Measurements from ENCODE around the gene SUSD4.

The SUSD4 gene

DNA sequence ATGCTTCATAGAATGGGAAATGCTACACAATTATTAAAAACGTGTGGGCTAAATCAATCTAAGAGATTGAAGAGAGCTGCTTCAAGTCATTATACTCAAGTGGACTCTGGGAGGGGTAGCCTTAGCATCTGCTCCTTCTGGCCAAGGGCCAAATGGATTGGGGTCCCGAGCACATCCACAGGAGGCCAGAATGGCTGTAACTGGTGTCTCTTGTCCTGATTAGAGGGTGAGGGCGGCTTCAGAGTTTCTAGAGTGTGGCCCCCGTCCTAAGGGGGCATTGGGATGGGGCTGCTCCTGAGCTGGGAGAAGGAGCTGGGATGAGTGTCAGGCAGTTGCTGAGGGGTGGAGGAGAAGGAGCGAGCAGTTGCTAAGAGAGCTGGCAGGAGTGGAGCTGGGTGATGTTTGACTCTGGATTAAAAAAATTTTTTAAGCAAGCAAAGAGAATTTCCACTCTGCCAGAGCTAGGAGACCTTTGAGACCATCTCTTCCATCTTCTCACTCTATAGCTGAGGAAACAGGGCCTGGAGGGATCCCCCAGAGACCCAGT, 149.6 kb downstream of the SUSD4 start:
- DNase-seq (ENCODE audit: low read depth, low spot score), result no peak

DNA sequence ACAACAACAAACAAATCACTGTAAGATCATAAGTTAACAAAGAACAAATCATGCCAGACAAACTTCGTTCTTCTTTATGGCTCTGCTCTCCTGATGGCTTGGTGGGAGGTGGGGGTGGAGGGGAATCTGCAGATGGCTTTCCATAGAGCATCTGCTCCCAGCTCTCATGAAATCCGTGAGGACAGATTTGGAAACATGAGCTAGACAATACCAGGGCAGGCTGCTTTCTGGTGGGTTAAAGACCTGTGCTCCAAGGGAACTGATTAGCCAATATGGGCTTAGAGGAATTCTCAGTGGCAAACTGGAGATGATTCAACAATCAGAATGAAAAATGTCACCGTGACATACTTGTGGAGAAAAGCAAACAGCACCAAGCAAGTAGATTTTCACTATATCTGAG, 151.5 kb downstream of the SUSD4 start:
- DNase-seq (ENCODE audit: low read depth, low spot score), result no peak

DNA sequence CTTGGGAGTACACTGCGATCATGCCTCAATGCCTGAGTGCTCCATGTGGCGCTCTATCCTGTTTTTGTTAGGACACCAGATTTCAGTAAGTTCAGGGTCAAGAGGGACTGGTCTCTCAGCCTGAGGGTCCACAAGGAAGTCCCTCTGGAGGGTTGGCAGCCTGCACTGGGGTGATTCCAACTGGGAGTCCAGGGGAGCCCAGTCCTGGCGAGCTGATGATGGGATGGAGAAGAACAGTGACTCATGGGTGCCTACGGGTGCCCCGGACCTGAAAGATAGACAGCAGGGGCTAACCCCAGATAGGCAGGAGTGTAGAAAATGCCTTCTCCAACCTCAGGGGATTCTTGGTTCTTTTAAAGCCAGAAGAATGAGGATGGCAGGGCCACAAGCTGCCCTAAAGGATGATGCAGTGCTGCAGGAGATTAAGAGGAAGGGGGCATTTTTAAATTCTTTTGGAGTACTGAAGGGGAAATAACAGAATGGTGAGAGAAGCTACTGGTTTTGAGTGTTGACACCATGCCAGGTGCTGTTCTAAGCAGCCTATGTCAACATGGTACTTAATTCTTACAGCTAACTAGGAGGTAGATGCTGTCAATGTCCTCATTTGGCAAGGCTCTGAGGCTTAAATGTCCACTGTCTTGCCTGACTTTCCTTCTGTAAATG, 152.5 kb downstream of the SUSD4 start:
- DNase-seq (ENCODE audit: low read depth, low spot score), result no peak

DNA sequence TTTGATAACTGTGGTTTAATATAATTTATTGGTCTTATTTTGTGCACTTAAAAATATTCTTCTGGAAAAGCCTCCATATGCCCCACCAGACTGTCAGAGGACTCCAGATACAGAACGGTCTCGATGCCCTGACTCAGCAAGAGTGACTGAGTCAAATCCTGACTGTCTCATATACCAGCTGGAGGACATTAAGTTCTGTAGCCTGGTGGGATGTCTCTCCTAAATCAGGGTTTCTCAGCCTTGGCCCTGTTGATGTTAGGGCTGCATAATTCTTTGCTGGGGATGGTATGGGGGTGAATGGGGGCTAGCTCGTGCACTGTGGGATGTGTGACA, 153.2 kb downstream of the SUSD4 start:
- DNase-seq (ENCODE audit: low read depth, low spot score), result no peak

DNA sequence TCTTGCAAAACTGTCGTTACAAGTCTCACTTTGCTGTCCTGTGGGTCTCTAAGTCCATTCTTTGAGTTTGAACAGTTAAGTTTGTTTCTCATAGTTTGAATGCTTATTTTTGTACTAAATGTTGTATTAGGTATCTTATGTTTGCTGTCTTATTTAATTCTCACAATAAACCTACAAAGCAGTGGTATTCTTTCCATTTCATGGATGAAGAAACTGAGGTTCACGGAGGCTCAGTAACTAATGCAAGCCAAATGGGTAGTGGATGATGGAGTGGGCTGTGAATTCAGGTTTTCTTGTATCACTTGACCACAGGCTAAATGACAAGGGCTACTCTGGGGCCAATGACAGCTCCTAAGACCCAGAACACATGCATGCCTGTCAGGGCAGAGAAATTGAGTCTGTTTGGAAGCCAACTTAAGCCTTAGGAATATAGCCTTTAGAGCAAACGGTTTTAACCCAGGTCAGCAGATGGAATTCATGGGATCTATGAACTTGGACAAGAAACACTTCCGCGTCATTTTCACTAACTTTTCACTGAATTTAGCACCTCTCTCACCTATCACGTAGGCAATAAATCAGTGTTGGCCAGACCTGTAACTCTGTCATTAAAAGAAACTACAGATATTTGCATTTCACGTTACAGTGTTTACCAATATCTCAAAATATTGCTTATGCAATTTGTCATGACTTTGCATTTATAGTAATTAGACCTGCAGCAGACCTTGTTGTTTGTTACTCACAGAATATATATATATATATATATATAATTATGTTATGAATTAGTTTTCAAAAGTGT, 153.8 kb downstream of the SUSD4 start:
- DNase-seq (ENCODE audit: low read depth, low spot score), result no peak

DNA sequence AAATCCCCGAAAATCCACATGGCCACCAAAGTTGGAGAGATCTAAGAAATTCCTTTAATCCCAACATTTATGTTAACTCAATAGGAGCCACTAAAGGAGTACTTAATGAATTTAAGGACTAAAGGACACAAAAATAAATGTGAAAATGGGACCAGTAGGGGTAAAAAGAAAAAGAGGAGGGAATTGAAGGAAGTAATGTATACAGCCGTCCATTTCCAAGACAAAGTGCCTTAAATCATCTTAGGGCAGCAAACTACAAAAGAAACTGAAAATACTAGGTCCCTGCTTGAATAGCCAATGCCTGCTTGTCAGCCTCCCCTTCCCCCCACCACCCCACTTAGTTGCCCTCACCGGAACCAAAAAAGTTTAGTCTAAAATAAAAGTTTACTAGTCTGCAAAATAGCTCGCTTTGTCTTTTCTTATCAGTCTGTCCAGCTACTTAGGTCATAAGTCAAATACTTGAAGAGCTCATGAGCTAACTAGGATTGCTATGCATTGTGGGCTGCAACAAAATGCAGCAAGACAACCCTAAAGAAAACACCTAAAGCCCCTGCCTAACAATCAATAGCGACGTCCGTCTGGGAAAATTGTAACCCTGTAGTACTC, 154.6 kb downstream of the SUSD4 start:
- DNase-seq (ENCODE audit: low read depth, low spot score), result no peak

DNA sequence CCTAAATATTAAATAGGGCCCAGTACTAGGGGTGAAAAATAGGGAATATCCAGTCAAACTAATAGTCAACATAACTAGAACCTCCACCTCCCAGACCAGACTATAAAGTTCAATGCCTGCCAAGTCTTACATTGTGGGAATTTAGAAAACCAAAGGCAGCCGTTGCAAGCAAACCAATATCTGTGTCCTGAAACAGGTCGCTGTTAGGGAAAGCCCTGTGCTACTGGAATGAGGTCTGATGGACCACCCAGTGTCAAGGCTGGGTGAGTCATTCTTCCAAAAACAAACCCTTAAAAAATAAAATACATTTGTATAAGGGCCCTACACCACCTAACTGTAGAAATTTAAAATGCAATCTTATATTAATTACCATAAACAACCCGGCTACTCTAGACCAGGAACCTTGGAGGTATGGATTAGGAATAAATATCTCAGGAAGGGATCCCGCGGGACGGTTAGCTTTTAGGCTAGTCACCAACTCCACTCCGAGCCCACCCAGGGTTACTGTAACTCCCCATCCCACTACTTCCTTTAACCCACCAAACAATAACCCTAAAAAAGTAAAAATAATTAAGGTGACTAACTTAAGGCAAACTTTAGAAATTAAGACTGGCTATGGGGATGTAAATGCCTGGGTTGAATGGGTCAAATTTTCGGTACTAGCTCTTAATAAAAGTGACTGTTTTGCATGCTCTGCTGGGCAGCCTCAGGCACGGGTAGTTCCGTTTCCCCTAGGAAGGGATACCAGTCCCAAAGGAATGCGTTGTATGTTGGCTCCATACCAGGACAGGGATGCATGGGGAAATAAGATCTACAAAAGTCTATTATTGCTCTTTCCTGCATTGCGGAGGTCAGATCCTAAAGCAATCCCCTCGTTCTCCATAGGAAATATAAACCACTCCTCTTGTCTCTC, 155.6 kb downstream of the SUSD4 start:
- no peak for DNase-seq (ENCODE audit: low read depth, low spot score)

- DNase-seq (ENCODE audit: low read depth, low spot score), result no peak
These were observed 156.5 kb downstream of the SUSD4 start for GRCh38 chr1:223207293-223208066.

- no peak for DNase-seq (ENCODE audit: low read depth, low spot score)
These were observed 159.6 kb downstream of the SUSD4 start for GRCh38 chr1:223204424-223204823.

- no peak for DNase-seq (ENCODE audit: low read depth, low spot score)
These were observed 160.3 kb downstream of the SUSD4 start for GRCh38 chr1:223203694-223204093.

DNA sequence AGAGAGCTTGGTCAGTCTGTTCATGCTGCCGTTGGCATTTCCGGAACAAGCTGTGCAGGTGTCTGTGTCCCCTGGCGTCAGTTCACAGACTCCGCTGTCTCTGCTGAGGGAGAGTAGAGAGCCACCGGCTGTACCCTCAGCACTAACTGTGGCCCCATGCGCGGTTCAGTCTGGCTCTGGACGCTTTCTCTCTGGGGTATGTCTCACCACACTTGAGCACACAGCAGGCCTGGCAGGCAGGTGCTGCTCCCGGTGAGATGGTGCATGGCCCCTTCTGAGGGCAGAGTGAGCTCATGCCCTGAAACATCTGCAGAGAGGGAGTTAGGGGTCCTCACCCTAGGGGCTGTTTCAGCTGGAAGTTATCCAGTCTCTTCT, 161.0 kb downstream of the SUSD4 start:
- DNase-seq (ENCODE audit: low read depth, low spot score), result no peak

GRCh38 chr1:223202376-223203033, 161.5 kb downstream of the SUSD4 start:
- DNase-seq (ENCODE audit: low read depth, low spot score), result no peak

DNA sequence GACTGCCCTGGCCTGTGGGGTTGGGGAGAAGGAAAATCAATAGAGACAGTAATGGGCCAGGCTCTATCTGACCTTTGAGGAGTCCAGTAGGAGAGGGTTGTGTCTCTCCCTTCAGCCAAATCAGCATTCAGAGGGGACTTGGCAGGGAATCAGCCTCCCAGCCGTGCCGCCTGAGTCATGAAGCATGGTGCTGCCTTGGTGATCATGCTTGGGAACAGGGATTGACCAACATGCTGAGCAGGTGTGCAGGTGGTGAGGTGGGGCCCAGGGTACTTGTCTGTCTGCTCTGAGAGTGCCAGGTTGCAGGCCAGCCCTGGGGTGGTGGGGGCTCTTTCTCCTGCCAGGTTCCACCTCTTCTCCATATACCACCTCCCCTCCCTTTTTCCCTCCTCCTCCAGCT, 162.0 kb downstream of the SUSD4 start:
- no peak for DNase-seq (ENCODE audit: low read depth, low spot score)

DNA sequence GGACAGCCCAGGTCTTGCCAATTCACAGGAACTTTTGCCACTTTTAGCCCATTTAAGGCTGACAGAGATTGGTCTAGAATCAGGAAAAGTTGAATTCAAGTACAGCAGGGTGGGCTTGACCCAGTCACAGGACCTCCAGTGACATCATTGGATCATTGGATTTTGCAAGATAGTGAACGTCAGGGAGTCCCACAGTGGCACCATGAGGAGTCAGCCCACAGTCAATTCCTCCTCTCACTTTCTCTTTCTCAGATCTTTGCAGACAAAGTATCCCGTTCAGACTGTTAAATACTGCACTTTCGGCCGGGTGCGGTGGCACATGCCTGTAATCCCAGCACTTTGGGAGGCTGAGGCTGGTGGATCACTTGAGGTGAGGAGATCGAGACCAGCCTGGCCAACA, 163.1 kb downstream of the SUSD4 start:
- no peak for DNase-seq (ENCODE audit: low read depth, low spot score)

- DNase-seq (ENCODE audit: low read depth, low spot score), result no peak
These were observed 164.8 kb downstream of the SUSD4 start for GRCh38 chr1:223199094-223199647.

- no peak for DNase-seq (ENCODE audit: low read depth, low spot score)
These were observed 165.4 kb downstream of the SUSD4 start for GRCh38 chr1:223198628-223198965.

- no peak for DNase-seq (ENCODE audit: low read depth, low spot score)
These were observed 165.9 kb downstream of the SUSD4 start for GRCh38 chr1:223197923-223198627.

DNA sequence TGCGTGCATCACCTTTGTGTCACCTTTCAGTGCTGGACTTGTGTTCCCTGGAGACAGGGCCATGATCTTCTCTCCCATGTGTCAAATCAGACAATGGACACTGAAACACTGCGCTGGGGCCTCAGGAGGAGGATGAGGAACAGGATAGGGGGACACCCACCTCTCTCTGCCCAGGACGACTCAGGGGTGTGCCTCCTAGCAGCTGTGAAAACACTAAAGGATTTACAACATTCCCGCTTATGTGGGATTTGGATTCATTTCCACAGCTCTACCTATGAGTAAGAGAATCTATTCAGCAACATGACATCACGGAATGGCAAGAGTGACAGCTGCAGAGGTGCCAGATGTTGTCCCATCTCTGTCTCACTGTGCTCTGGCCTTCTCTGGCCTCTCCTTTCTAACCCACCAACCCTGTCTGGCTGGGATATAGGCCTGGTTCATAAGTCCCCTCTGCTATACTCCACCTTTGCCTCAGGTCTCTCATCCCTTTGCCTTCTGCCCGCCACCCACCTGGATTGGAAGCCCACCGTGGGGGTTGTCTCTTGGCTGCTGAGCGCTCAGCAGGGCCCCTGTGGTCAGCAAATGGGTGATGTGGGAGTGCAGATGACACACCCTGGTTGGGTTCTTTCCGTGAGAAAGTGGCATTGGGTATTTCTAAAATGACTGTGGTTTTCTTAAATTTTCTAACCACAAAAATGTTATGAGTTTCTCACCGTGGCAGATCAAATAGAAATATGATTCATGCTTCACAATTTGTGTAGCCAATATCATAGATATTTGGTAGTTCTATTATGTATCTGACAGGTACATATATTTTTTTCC, 173.9 kb downstream of the SUSD4 start:
- DNase-seq (ENCODE audit: low read depth, low spot score), result no peak

DNA sequence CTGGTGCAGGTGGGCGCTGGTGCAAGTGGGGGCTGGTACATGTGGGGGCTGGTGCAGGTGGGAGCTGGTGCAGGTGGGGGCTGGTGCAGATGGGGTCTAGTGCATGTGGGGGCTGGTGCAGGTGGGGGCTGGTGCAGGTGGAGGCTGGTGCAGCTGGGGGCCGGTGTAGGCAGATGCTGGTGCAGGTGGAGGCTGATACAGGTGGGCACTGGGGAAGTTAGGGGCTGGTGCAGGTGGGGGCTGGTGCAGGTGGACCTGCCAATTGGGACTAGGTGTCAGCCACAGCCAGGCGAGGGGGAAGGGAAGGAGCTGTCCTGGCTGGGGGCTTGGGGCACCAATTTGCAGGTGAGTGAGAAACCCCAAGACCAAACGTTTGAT, 174.5 kb downstream of the SUSD4 start:
- DNase-seq (ENCODE audit: low read depth, low spot score), result no peak

Data from ELF-1 (cell line).